SU-DHL-6 (cell line): ENCODE data around the gene AGAP1.

Experiments
- H2AFZ ChIP-seq: fragments of 200-600 bp; sonication (generic); 2 replicates; pipeline ENCODE4 v1.6.1; 2014; ENCODE audit warnings: low read depth, mild to moderate bottlenecking, moderate library complexity, mixed read lengths, antibody characterized with exemption, low read length; ENCODE audit not compliant: severe bottlenecking
- H3F3A ChIP-seq: fragments of 200-600 bp; shearing (Covaris generic); 2 replicates; pipeline ENCODE4 v1.6.0; 2016; ENCODE audit warnings: antibody characterized with exemption, mild to moderate bottlenecking; ENCODE audit not compliant: insufficient read depth
- H3K27ac ChIP-seq: fragments of 200-600 bp; sonication (generic); 2 replicates; pipeline ENCODE4 v1.5.1; 2016; ENCODE audit warnings: low read depth, mild to moderate bottlenecking, low read length, moderate library complexity, mixed read lengths
- H3K27me3 ChIP-seq: fragments of 200-600 bp; sonication (generic), shearing (Covaris generic); 2 replicates; pipeline ENCODE4 v1.6.0; 2014; ENCODE audit warnings: mild to moderate bottlenecking, low read length
- H3K36me3 ChIP-seq: fragments of 200-600 bp; sonication (generic); 2 replicates; pipeline ENCODE4 v1.6.1; 2014; ENCODE audit warnings: mild to moderate bottlenecking, low read length, mixed read lengths
- H3K4me2 ChIP-seq: fragments of 300-600, 200-600 bp; shearing (Covaris generic), sonication (generic); 2 replicates; pipeline ENCODE4 v1.6.0; 2014; ENCODE audit warnings: low read length, low read depth, mild to moderate bottlenecking; ENCODE audit not compliant: poor library complexity, severe bottlenecking
- H3K4me3 ChIP-seq: fragments of 200-600 bp; sonication (generic); 2 replicates; pipeline ENCODE4 v1.5.1; 2014; ENCODE audit warnings: antibody characterized with exemption, low read length, mild to moderate bottlenecking, mixed read lengths; ENCODE audit not compliant: insufficient read depth, poor library complexity, severe bottlenecking
- H3K79me2 ChIP-seq: fragments of 200-600 bp; sonication (generic); 2 replicates; pipeline ENCODE4 v1.6.1; 2014; ENCODE audit warnings: mild to moderate bottlenecking, low read length, moderate library complexity; ENCODE audit not compliant: insufficient read depth
- H3K9ac ChIP-seq: fragments of 200-600 bp; sonication (generic); 2 replicates; pipeline ENCODE4 v1.7.0; 2014; ENCODE audit warnings: mild to moderate bottlenecking, low read length
- H3K9me2 ChIP-seq: fragments of 200-600 bp; sonication (generic); replicated peaks from 2 replicates; pipeline ENCODE4 v1.6.1; 2014; ENCODE audit warnings: low read length; ENCODE audit not compliant: insufficient read depth
- H3K9me3 ChIP-seq: fragments of 200-600 bp; sonication (generic); 2 replicates; pipeline ENCODE4 v1.6.1; 2014; ENCODE audit warnings: low read length, mixed read lengths; ENCODE audit not compliant: insufficient read depth
- H4K20me1 ChIP-seq: fragments of 200-600 bp; sonication (generic); 2 replicates; pipeline ENCODE4 v1.6.1; 2014; ENCODE audit warnings: low read depth, mild to moderate bottlenecking, antibody characterized with exemption, low read length, moderate library complexity, mixed read lengths
- EZH2phosphoT487 ChIP-seq: fragments of 200-600 bp; sonication (generic), shearing (Covaris generic); conservative IDR thresholded peaks from 2 replicates; pipeline ENCODE4 v1.6.1; 2018; ENCODE audit warnings: mild to moderate bottlenecking, antibody characterized with exemption, low read length, moderate library complexity, mixed read lengths
- TF ChIP-seq, protein P1 (sequence below): fragments of 200-600 bp; sonication (generic); IDR thresholded peaks from one replicate; pipeline ENCODE4 v1.5.1; 2017; ENCODE audit warnings: antibody characterized with exemption, mild to moderate bottlenecking, low read length, moderate library complexity; ENCODE audit not compliant: insufficient read depth, poor library complexity, severe bottlenecking

Gene AGAP1

GRCh38 chr2:235508371-235509160 lies 14.7 kb downstream of the AGAP1 start:
- Histone ChIP-seq H3K9me2 (no peaks in the 10 kb centered on the region), H3K9ac (no peak overlapping the region), H3K9me3 (no peaks in the 10 kb centered on the region), H3K27me3 (no peaks in the 10 kb centered on the region), H3K4me3 (no peak overlapping the region), H4K20me1 (no peaks in the 10 kb centered on the region), H3F3A (no peaks in the 10 kb centered on the region), H3K4me2 (no peak overlapping the region), H2AFZ (no peak overlapping the region), H3K79me2 (no peaks in the 10 kb centered on the region), H3K27ac (no peak overlapping the region), H3K36me3 (no peaks in the 10 kb centered on the region)
- no peak for TF ChIP-seq EZH2phosphoT487
- TF ChIP-seq, protein P1, sequence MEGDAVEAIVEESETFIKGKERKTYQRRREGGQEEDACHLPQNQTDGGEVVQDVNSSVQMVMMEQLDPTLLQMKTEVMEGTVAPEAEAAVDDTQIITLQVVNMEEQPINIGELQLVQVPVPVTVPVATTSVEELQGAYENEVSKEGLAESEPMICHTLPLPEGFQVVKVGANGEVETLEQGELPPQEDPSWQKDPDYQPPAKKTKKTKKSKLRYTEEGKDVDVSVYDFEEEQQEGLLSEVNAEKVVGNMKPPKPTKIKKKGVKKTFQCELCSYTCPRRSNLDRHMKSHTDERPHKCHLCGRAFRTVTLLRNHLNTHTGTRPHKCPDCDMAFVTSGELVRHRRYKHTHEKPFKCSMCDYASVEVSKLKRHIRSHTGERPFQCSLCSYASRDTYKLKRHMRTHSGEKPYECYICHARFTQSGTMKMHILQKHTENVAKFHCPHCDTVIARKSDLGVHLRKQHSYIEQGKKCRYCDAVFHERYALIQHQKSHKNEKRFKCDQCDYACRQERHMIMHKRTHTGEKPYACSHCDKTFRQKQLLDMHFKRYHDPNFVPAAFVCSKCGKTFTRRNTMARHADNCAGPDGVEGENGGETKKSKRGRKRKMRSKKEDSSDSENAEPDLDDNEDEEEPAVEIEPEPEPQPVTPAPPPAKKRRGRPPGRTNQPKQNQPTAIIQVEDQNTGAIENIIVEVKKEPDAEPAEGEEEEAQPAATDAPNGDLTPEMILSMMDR, result no peak

DNA sequence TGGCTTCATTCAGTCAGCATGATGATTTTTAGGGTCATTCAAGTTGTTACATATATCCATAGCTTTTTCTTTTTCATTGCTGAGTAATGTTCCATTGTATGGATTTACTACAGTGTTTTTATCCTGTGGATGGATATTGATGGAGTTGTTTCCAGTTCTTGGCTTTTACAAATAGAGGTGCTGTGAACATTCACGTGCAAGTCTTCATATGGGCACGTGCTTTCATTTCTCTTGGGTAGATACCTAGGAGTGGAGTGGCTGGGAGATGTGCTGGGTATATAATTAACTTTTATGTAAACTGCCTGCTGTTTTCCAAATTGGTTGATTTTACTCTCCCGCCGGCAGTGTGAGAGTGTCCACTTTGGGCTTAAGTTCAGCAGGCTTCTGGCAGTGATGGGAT lies 16.5 kb downstream of the AGAP1 start:
- Histone ChIP-seq H4K20me1 (no peaks in the 10 kb centered on the region), H3K4me2 (no peak overlapping the region), H2AFZ (no peak overlapping the region), H3K4me3 (no peak overlapping the region), H3K36me3 (no peaks in the 10 kb centered on the region), H3F3A (no peaks in the 10 kb centered on the region), H3K9ac (no peak overlapping the region), H3K9me3 (no peaks in the 10 kb centered on the region), H3K79me2 (no peaks in the 10 kb centered on the region), H3K9me2 (no peaks in the 10 kb centered on the region), H3K27me3 (no peaks in the 10 kb centered on the region), H3K27ac (no peak overlapping the region)
- TF ChIP-seq EZH2phosphoT487, result no peak
- TF ChIP-seq, protein P1, result no peak

DNA sequence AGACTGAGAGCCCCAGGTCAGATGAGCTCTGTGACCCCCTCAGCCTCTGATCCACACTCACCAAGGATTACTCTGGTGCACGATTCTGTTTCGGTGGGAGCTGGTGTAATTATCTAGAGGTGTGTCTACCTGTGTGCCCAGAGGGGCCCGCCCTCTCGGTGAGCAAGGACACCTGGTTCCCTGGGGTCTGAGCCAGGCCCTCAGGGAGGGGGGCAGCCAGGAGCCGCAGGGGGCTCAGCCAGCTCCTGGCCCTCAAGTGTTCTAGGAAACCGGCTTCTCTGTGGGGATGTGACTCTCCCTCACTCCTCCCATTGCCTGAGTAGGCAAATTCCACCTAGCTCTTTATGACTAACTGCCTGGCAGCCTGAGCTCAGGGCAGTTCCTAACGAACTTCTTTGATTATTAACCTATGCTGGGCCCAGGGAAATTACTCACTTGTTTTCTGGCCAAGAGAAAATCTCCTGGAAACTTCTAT lies 17.4 kb downstream of the AGAP1 start:
- no peaks in the 10 kb centered on the region for H3K9me2 ChIP-seq
- H3K4me2 ChIP-seq, result no peak overlapping the region
- H3K27ac ChIP-seq, result no peak overlapping the region
- no peak overlapping the region for H2AFZ ChIP-seq
- H3K27me3 ChIP-seq, result no peaks in the 10 kb centered on the region
- H3K36me3 ChIP-seq, result no peaks in the 10 kb centered on the region
- H4K20me1 ChIP-seq, result no peaks in the 10 kb centered on the region
- H3K9me3 ChIP-seq, result no peaks in the 10 kb centered on the region
- H3F3A ChIP-seq, result no peaks in the 10 kb centered on the region
- TF ChIP-seq, protein P1, result no peak
- TF ChIP-seq EZH2phosphoT487, result no peak
- H3K4me3 ChIP-seq, result no peak overlapping the region
- H3K79me2 ChIP-seq, result no peaks in the 10 kb centered on the region
- H3K9ac ChIP-seq, result no peak overlapping the region
